Gastroesophageal sphincter (tissue), 2 donors: ENCODE measurements around the gene STUB1.

Experiments used
- POLR2A ChIP-seq, 2 donors: fragments of 450-650 bp; IDR thresholded peaks; one replicate each; pipeline ENCODE4 v1.6.1; 2017; ENCODE audit warnings: antibody characterized with exemption in 2 of 2, mild to moderate bottlenecking in 2 of 2, moderate library complexity in 1 of 2
- POLR2AphosphoS5 ChIP-seq: sonication (generic); formaldehyde crosslinking; IDR thresholded peaks from one replicate; pipeline ENCODE4 v1.6.1; 2017; ENCODE audit warnings: antibody characterized with exemption

- TF ChIP-seq POLR2AphosphoS5 (no peak), POLR2A (IDR thresholded peaks at IDR 0.05) (no peak)
Measured at GRCh38 chr16:670485-671352, 9.5 kb upstream of the STUB1 start.
